Measurements from ENCODE around the gene MORN4.

Gene MORN4

GRCh38 chr10:97623277-97623676, 10.0 kb downstream of the MORN4 start:
- H3K27ac ChIP-seq (ENCODE audit: insufficient read depth, low read depth, low read length, poor library complexity, severe bottlenecking), result no peak overlapping the region
- 96 to 100% methylated on average over 1 of the region's 1 CpG for WGBS, 2 experiments
- no peaks in the 10 kb centered on the region for H3K9me3 ChIP-seq (ENCODE audit: control insufficient read depth, low read length)
- H3K27me3 ChIP-seq (ENCODE audit: control insufficient read depth, insufficient read depth, low read length, poor library complexity, severe bottlenecking), result no peaks in the 10 kb centered on the region
- no peak overlapping the region for H3K4me3 ChIP-seq (ENCODE audit: insufficient read depth, low read depth, low read length)
- H3K36me3 ChIP-seq (ENCODE audit: control insufficient read depth, insufficient read depth, low read length), result peaks cover 5% of the 10 kb centered on the region
- no peaks in the 10 kb centered on the region for H3K4me1 ChIP-seq (ENCODE audit: control insufficient read depth, insufficient read depth, low read length)

GRCh38 chr10:97618733-97619132, 14.6 kb downstream of the MORN4 start:
- Histone ChIP-seq H3K27me3 (ENCODE audit: control insufficient read depth, insufficient read depth, low read length, poor library complexity, severe bottlenecking) (no peaks in the 10 kb centered on the region), H3K9me3 (ENCODE audit: control insufficient read depth, low read length) (no peaks in the 10 kb centered on the region), H3K4me1 (ENCODE audit: control insufficient read depth, insufficient read depth, low read length) (no peaks in the 10 kb centered on the region), H3K4me3 (ENCODE audit: insufficient read depth, low read depth, low read length) (no peak overlapping the region), H3K27ac (ENCODE audit: insufficient read depth, low read depth, low read length, poor library complexity, severe bottlenecking) (no peak overlapping the region), H3K36me3 (ENCODE audit: control insufficient read depth, insufficient read depth, low read length) (peaks cover 5% of the 10 kb centered on the region)
- WGBS, 2 experiments, result 95 to 96% methylated on average over 3 to 4 of the region's 4 CpGs

GRCh38 chr10:97618285-97618684, 15.0 kb downstream of the MORN4 start:
- Histone ChIP-seq H3K9me3 (ENCODE audit: control insufficient read depth, low read length) (no peaks in the 10 kb centered on the region), H3K36me3 (ENCODE audit: control insufficient read depth, insufficient read depth, low read length) (peaks cover 5% of the 10 kb centered on the region), H3K4me1 (ENCODE audit: control insufficient read depth, insufficient read depth, low read length) (no peaks in the 10 kb centered on the region), H3K4me3 (ENCODE audit: insufficient read depth, low read depth, low read length) (no peak overlapping the region), H3K27ac (ENCODE audit: insufficient read depth, low read depth, low read length, poor library complexity, severe bottlenecking) (no peak overlapping the region), H3K27me3 (ENCODE audit: control insufficient read depth, insufficient read depth, low read length, poor library complexity, severe bottlenecking) (no peaks in the 10 kb centered on the region)
- WGBS, 2 experiments, result 87 to 91% methylated on average over 4 of the region's 4 CpGs

GRCh38 chr10:97612386-97612785, 20.9 kb downstream of the MORN4 start:
- H3K27ac ChIP-seq (ENCODE audit: insufficient read depth, low read depth, low read length, poor library complexity, severe bottlenecking), result no peak overlapping the region
- H3K4me3 ChIP-seq (ENCODE audit: insufficient read depth, low read depth, low read length), result no peak overlapping the region

GRCh38 chr10:97611473-97611872, 21.8 kb downstream of the MORN4 start:
- Histone ChIP-seq H3K27ac (ENCODE audit: insufficient read depth, low read depth, low read length, poor library complexity, severe bottlenecking) (no peak overlapping the region), H3K36me3 (ENCODE audit: control insufficient read depth, insufficient read depth, low read length) (no peaks in the 10 kb centered on the region), H3K27me3 (ENCODE audit: control insufficient read depth, insufficient read depth, low read length, poor library complexity, severe bottlenecking) (no peaks in the 10 kb centered on the region), H3K9me3 (ENCODE audit: control insufficient read depth, low read length) (no peaks in the 10 kb centered on the region), H3K4me1 (ENCODE audit: control insufficient read depth, insufficient read depth, low read length) (no peaks in the 10 kb centered on the region), H3K4me3 (ENCODE audit: insufficient read depth, low read depth, low read length) (no peak overlapping the region)
- 84 to 85% methylated on average over 12 of the region's 12 CpGs for WGBS, 2 experiments

More at GRCh38 chr10:97612386-97612785, 20.9 kb downstream of the MORN4 start:
- Histone ChIP-seq H3K9me3 (ENCODE audit: control insufficient read depth, low read length) (no peaks in the 10 kb centered on the region), H3K36me3 (ENCODE audit: control insufficient read depth, insufficient read depth, low read length) (no peaks in the 10 kb centered on the region), H3K27me3 (ENCODE audit: control insufficient read depth, insufficient read depth, low read length, poor library complexity, severe bottlenecking) (no peaks in the 10 kb centered on the region), H3K4me1 (ENCODE audit: control insufficient read depth, insufficient read depth, low read length) (no peaks in the 10 kb centered on the region)
- WGBS, 2 experiments, result 59 to 61% methylated on average over 2 of the region's 2 CpGs

- H3K27me3 ChIP-seq (ENCODE audit: control insufficient read depth, insufficient read depth, low read length, poor library complexity, severe bottlenecking), result no peaks in the 10 kb centered on the region
- no peaks in the 10 kb centered on the region for H3K9me3 ChIP-seq (ENCODE audit: control insufficient read depth, low read length)
- no peak overlapping the region for H3K27ac ChIP-seq (ENCODE audit: insufficient read depth, low read depth, low read length, poor library complexity, severe bottlenecking)
- no peaks in the 10 kb centered on the region for H3K36me3 ChIP-seq (ENCODE audit: control insufficient read depth, insufficient read depth, low read length)
- H3K4me1 ChIP-seq (ENCODE audit: control insufficient read depth, insufficient read depth, low read length), result no peaks in the 10 kb centered on the region
- WGBS, 2 experiments, result 93% methylated on average over 13 of the region's 13 CpGs
- no peak overlapping the region for H3K4me3 ChIP-seq (ENCODE audit: insufficient read depth, low read depth, low read length)
Observed at GRCh38 chr10:97608991-97609561, 24.2 kb downstream of the MORN4 start.

- Histone ChIP-seq H3K9me3 (ENCODE audit: control insufficient read depth, low read length) (no peaks in the 10 kb centered on the region), H3K4me3 (ENCODE audit: insufficient read depth, low read depth, low read length) (no peak overlapping the region), H3K27ac (ENCODE audit: insufficient read depth, low read depth, low read length, poor library complexity, severe bottlenecking) (no peak overlapping the region), H3K4me1 (ENCODE audit: control insufficient read depth, insufficient read depth, low read length) (no peaks in the 10 kb centered on the region), H3K27me3 (ENCODE audit: control insufficient read depth, insufficient read depth, low read length, poor library complexity, severe bottlenecking) (no peaks in the 10 kb centered on the region), H3K36me3 (ENCODE audit: control insufficient read depth, insufficient read depth, low read length) (no peaks in the 10 kb centered on the region)
- WGBS, 2 experiments, result 91 to 92% methylated on average over 5 of the region's 5 CpGs
Observed at GRCh38 chr10:97607095-97607636, 26.1 kb downstream of the MORN4 start.

- WGBS, 2 experiments, result 85 to 87% methylated on average over 21 of the region's 21 CpGs
Observed at GRCh38 chr10:97601268-97602215, 31.8 kb downstream of the MORN4 start.

GRCh38 chr10:97600616-97601015, 32.7 kb downstream of the MORN4 start:
- Histone ChIP-seq H3K4me1 (ENCODE audit: control insufficient read depth, insufficient read depth, low read length) (peaks cover 7% of the 10 kb centered on the region), H3K9me3 (ENCODE audit: control insufficient read depth, low read length) (no peaks in the 10 kb centered on the region), H3K4me3 (ENCODE audit: insufficient read depth, low read depth, low read length) (no peak overlapping the region), H3K27ac (ENCODE audit: insufficient read depth, low read depth, low read length, poor library complexity, severe bottlenecking) (no peak overlapping the region), H3K27me3 (ENCODE audit: control insufficient read depth, insufficient read depth, low read length, poor library complexity, severe bottlenecking) (no peaks in the 10 kb centered on the region), H3K36me3 (ENCODE audit: control insufficient read depth, insufficient read depth, low read length) (no peaks in the 10 kb centered on the region)
- WGBS, 2 experiments, result 88 to 100% methylated on average over 1 of the region's 1 CpG

More at GRCh38 chr10:97601268-97602215, 31.8 kb downstream of the MORN4 start:
- peaks cover 7% of the 10 kb centered on the region for H3K4me1 ChIP-seq (ENCODE audit: control insufficient read depth, insufficient read depth, low read length)
- H3K27me3 ChIP-seq (ENCODE audit: control insufficient read depth, insufficient read depth, low read length, poor library complexity, severe bottlenecking), result no peaks in the 10 kb centered on the region
- no peak overlapping the region for H3K4me3 ChIP-seq (ENCODE audit: insufficient read depth, low read depth, low read length)
- no peaks in the 10 kb centered on the region for H3K36me3 ChIP-seq (ENCODE audit: control insufficient read depth, insufficient read depth, low read length)
- no peaks in the 10 kb centered on the region for H3K9me3 ChIP-seq (ENCODE audit: control insufficient read depth, low read length)
- no peak overlapping the region for H3K27ac ChIP-seq (ENCODE audit: insufficient read depth, low read depth, low read length, poor library complexity, severe bottlenecking)

- WGBS, 2 experiments, result 95 to 96% methylated on average over 6 of the region's 6 CpGs
- peaks cover 7% of the 10 kb centered on the region for H3K4me1 ChIP-seq (ENCODE audit: control insufficient read depth, insufficient read depth, low read length)
- no peaks in the 10 kb centered on the region for H3K36me3 ChIP-seq (ENCODE audit: control insufficient read depth, insufficient read depth, low read length)
- no peaks in the 10 kb centered on the region for H3K27me3 ChIP-seq (ENCODE audit: control insufficient read depth, insufficient read depth, low read length, poor library complexity, severe bottlenecking)
- H3K27ac ChIP-seq (ENCODE audit: insufficient read depth, low read depth, low read length, poor library complexity, severe bottlenecking), result no peak overlapping the region
- no peak overlapping the region for H3K4me3 ChIP-seq (ENCODE audit: insufficient read depth, low read depth, low read length)
- no peaks in the 10 kb centered on the region for H3K9me3 ChIP-seq (ENCODE audit: control insufficient read depth, low read length)
Observed at GRCh38 chr10:97599272-97599619, 34.1 kb downstream of the MORN4 start.

Measured in ectodermal cell (in vitro differentiated cells).